ENCODE results near the gene PPIF.

Gene PPIF

GRCh38 chr10:79404690-79405131 is 57.4 kb downstream of the PPIF start:
- no peak for DNase-seq
